ENCODE results near the gene FLT4. TPM values are rescaled to one million over a fixed set of nuclear protein-coding genes. Genes with fewer than 3 reads are reported as not detected.
"Not testable (repeated sequence)": the region's sequence is repeated elsewhere in the genome, so short reads cannot be mapped to it uniquely, and the experiment has no call there.

Gene FLT4
- total RNA-seq, 1 donor from 2014 or later: 0.51 TPM

- no peak for DNase-seq (ENCODE audit: extremely low spot score, unreplicated experiment)
- TF ChIP-seq CTCF (IDR thresholded peaks at IDR 0.05): no peak
- peaks cover 2% of the 10 kb centered on the region for H3K4me1 Mint-ChIP-seq (ENCODE audit: unreplicated experiment)
- no peak overlapping the region for H3K27ac Mint-ChIP-seq (ENCODE audit: unreplicated experiment)
- H3K27me3 Mint-ChIP-seq (ENCODE audit: unreplicated experiment): peaks cover 14% of the 10 kb centered on the region
- no peaks in the 10 kb centered on the region for H3K9me3 Mint-ChIP-seq (ENCODE audit: unreplicated experiment)
- H3K4me3 Mint-ChIP-seq (ENCODE audit: unreplicated experiment): no peak overlapping the region
- no peaks in the 10 kb centered on the region for H3K36me3 Mint-ChIP-seq (ENCODE audit: unreplicated experiment)
Observed at GRCh38 chr5:180668835-180669596, 19.6 kb upstream of the FLT4 start.

GRCh38 chr5:180666812-180667211, 17.4 kb upstream of the FLT4 start:
- H3K4me1 Mint-ChIP-seq (ENCODE audit: unreplicated experiment): peaks cover 2% of the 10 kb centered on the region
- H3K9me3 Mint-ChIP-seq (ENCODE audit: unreplicated experiment): no peaks in the 10 kb centered on the region
- no peak for DNase-seq (ENCODE audit: extremely low spot score, unreplicated experiment)
- H3K27me3 Mint-ChIP-seq (ENCODE audit: unreplicated experiment): peaks cover 9% of the 10 kb centered on the region
- no peak for TF ChIP-seq CTCF (IDR thresholded peaks at IDR 0.05)
- H3K36me3 Mint-ChIP-seq (ENCODE audit: unreplicated experiment): no peaks in the 10 kb centered on the region
- no peak overlapping the region for H3K27ac Mint-ChIP-seq (ENCODE audit: unreplicated experiment)
- H3K4me3 Mint-ChIP-seq (ENCODE audit: unreplicated experiment): no peak overlapping the region

- no peak overlapping the region for H3K27ac Mint-ChIP-seq (ENCODE audit: unreplicated experiment)
- H3K36me3 Mint-ChIP-seq (ENCODE audit: unreplicated experiment): no peaks in the 10 kb centered on the region
- peaks cover 2% of the 10 kb centered on the region for H3K4me1 Mint-ChIP-seq (ENCODE audit: unreplicated experiment)
- TF ChIP-seq CTCF (IDR thresholded peaks at IDR 0.05): no peak
- H3K27me3 Mint-ChIP-seq (ENCODE audit: unreplicated experiment): peaks cover 12% of the 10 kb centered on the region
- H3K9me3 Mint-ChIP-seq (ENCODE audit: unreplicated experiment): no peaks in the 10 kb centered on the region
- H3K4me3 Mint-ChIP-seq (ENCODE audit: unreplicated experiment): no peak overlapping the region
- no peak for DNase-seq (ENCODE audit: extremely low spot score, unreplicated experiment)
Observed at GRCh38 chr5:180665682-180666404, 16.4 kb upstream of the FLT4 start.

GRCh38 chr5:180658774-180659564, 9.6 kb upstream of the FLT4 start:
- no peak overlapping the region for H3K4me3 Mint-ChIP-seq (ENCODE audit: unreplicated experiment)
- H3K9me3 Mint-ChIP-seq (ENCODE audit: unreplicated experiment): no peaks in the 10 kb centered on the region
- H3K4me1 Mint-ChIP-seq (ENCODE audit: unreplicated experiment): no peaks in the 10 kb centered on the region
- H3K36me3 Mint-ChIP-seq (ENCODE audit: unreplicated experiment): no peaks in the 10 kb centered on the region
- TF ChIP-seq CTCF (IDR thresholded peaks at IDR 0.05): no peak
- H3K27ac Mint-ChIP-seq (ENCODE audit: unreplicated experiment): no peak overlapping the region
- peaks cover 35% of the 10 kb centered on the region for H3K27me3 Mint-ChIP-seq (ENCODE audit: unreplicated experiment)
- no peak for DNase-seq (ENCODE audit: extremely low spot score, unreplicated experiment)

GRCh38 chr5:180655243-180655642, 5.8 kb upstream of the FLT4 start:
- H3K36me3 Mint-ChIP-seq (ENCODE audit: unreplicated experiment); DNase-seq (ENCODE audit: extremely low spot score, unreplicated experiment); H3K27ac Mint-ChIP-seq (ENCODE audit: unreplicated experiment); H3K4me1 Mint-ChIP-seq (ENCODE audit: unreplicated experiment); H3K4me3 Mint-ChIP-seq (ENCODE audit: unreplicated experiment); H3K9me3 Mint-ChIP-seq (ENCODE audit: unreplicated experiment): not testable (repeated sequence)
- peaks cover 48% of the 10 kb centered on the region for H3K27me3 Mint-ChIP-seq (ENCODE audit: unreplicated experiment)

Measured in osteocyte (in vitro differentiated cells).